Measurements from ENCODE around the gene STAU1.
"Not testable (repeated sequence)": the region's sequence is repeated elsewhere in the genome, so short reads cannot be mapped to it uniquely, and the experiment has no call there.

The STAU1 gene

GRCh38 chr20:49203746-49204145 is 15.6 kb upstream of the STAU1 start:
- H3K4ac ChIP-seq (ENCODE audit: low read length), result no peak overlapping the region
- H3K14ac ChIP-seq (ENCODE audit: low read length), result no peak overlapping the region
- H3K79me1 ChIP-seq (ENCODE audit: low read depth, low read length), result no peaks in the 10 kb centered on the region
- no peak overlapping the region for H4K91ac ChIP-seq (ENCODE audit: low read depth, low read length, poor library complexity)
- H2AK5ac ChIP-seq (ENCODE audit: low read depth, low read length), result no peak overlapping the region
- WGBS, 2 donors (ENCODE audit: extremely low coverage in 2 of 2, insufficient read length in 2 of 2, insufficient replicate concordance in 1 of 2), result no CpG with 5 or more reads among the region's 9 CpGs
- no peak overlapping the region for H4K8ac ChIP-seq (ENCODE audit: low read depth, low read length)
- H3K27ac ChIP-seq (replicated peaks; ENCODE audit: low read length), result no peak overlapping the region
- no peak overlapping the region for H3K18ac ChIP-seq (ENCODE audit: low read length)
- H3K4me1 ChIP-seq (ENCODE audit: control insufficient read depth in 2 of 2, insufficient read depth in 1 of 2, low read depth in 1 of 2, low read length in 2 of 2), result no peaks in the 10 kb centered on the region
- no peak overlapping the region for H2BK120ac ChIP-seq (ENCODE audit: low read depth, low read length)
- DNase-seq (ENCODE audit: low spot score), result no peak
- H3K4me3 ChIP-seq (ENCODE audit: low read length in 2 of 2), result no peak overlapping the region
- no peak overlapping the region for H3K4me2 ChIP-seq (ENCODE audit: insufficient read depth, low read length, poor library complexity, severe bottlenecking)
- no peak overlapping the region for H3K23ac ChIP-seq (ENCODE audit: low read depth, low read length, poor library complexity)
- no peak overlapping the region for H2BK15ac ChIP-seq (ENCODE audit: low read length)
- no peak overlapping the region for H3K9ac ChIP-seq (ENCODE audit: low read depth, low read length, poor library complexity)
- H2BK12ac ChIP-seq (ENCODE audit: low read length), result no peak overlapping the region
- H3K36me3 ChIP-seq (replicated peaks in 1 of 2; ENCODE audit: control insufficient read depth in 2 of 2, insufficient read depth in 2 of 2, low read length in 2 of 2), result no peaks in the 10 kb centered on the region
- no peaks in the 10 kb centered on the region for H3K27me3 ChIP-seq (ENCODE audit: control insufficient read depth in 3 of 3, insufficient read depth in 3 of 3, low read depth in 1 of 3, low read length in 3 of 3)
- no peak overlapping the region for H2AFZ ChIP-seq (ENCODE audit: low read length)
- H2BK5ac ChIP-seq (ENCODE audit: low read length), result no peak overlapping the region
- no peaks in the 10 kb centered on the region for H3K9me3 ChIP-seq (replicated peaks in 1 of 2; ENCODE audit: control insufficient read depth in 2 of 2, insufficient read depth in 1 of 2, low read depth in 1 of 2, low read length in 2 of 2)

- no peak overlapping the region for H3K23ac ChIP-seq (ENCODE audit: low read depth, low read length, poor library complexity)
- H3K9ac ChIP-seq (ENCODE audit: low read depth, low read length, poor library complexity), result no peak overlapping the region
- H2BK15ac ChIP-seq (ENCODE audit: low read length), result no peak overlapping the region
- no peak overlapping the region for H3K27ac ChIP-seq (replicated peaks; ENCODE audit: low read length)
- H4K91ac ChIP-seq (ENCODE audit: low read depth, low read length, poor library complexity), result no peak overlapping the region
- H3K4me1 ChIP-seq (ENCODE audit: control insufficient read depth in 2 of 2, insufficient read depth in 1 of 2, low read depth in 1 of 2, low read length in 2 of 2), result no peaks in the 10 kb centered on the region
- H2AK5ac ChIP-seq (ENCODE audit: low read depth, low read length), result no peak overlapping the region
- DNase-seq (ENCODE audit: low spot score), result no peak
- H3K18ac ChIP-seq (ENCODE audit: low read length), result no peak overlapping the region
- H3K79me1 ChIP-seq (ENCODE audit: low read depth, low read length), result no peaks in the 10 kb centered on the region
- H2AFZ ChIP-seq (ENCODE audit: low read length), result no peak overlapping the region
- no peak overlapping the region for H3K4me2 ChIP-seq (ENCODE audit: insufficient read depth, low read length, poor library complexity, severe bottlenecking)
- H3K27me3 ChIP-seq (ENCODE audit: control insufficient read depth in 3 of 3, insufficient read depth in 3 of 3, low read depth in 1 of 3, low read length in 3 of 3), result no peaks in the 10 kb centered on the region
- no peaks in the 10 kb centered on the region for H3K36me3 ChIP-seq (replicated peaks in 1 of 2; ENCODE audit: control insufficient read depth in 2 of 2, insufficient read depth in 2 of 2, low read length in 2 of 2)
- no peak overlapping the region for H3K14ac ChIP-seq (ENCODE audit: low read length)
- no peaks in the 10 kb centered on the region for H3K9me3 ChIP-seq (replicated peaks in 1 of 2; ENCODE audit: control insufficient read depth in 2 of 2, insufficient read depth in 1 of 2, low read depth in 1 of 2, low read length in 2 of 2)
- WGBS, 2 donors (ENCODE audit: extremely low coverage in 2 of 2, insufficient read length in 2 of 2, insufficient replicate concordance in 1 of 2), result no CpG with 5 or more reads among the region's 7 CpGs
- H3K4me3 ChIP-seq (ENCODE audit: low read length in 2 of 2), result no peak overlapping the region
- H2BK120ac ChIP-seq (ENCODE audit: low read depth, low read length), result no peak overlapping the region
- no peak overlapping the region for H2BK5ac ChIP-seq (ENCODE audit: low read length)
- no peak overlapping the region for H2BK12ac ChIP-seq (ENCODE audit: low read length)
- no peak overlapping the region for H4K8ac ChIP-seq (ENCODE audit: low read depth, low read length)
- H3K4ac ChIP-seq (ENCODE audit: low read length), result no peak overlapping the region
Measured at GRCh38 chr20:49203011-49203410, 14.9 kb upstream of the STAU1 start.

- no peak for DNase-seq (ENCODE audit: low spot score)
- no peak overlapping the region for H2BK120ac ChIP-seq (ENCODE audit: low read depth, low read length)
- H3K36me3 ChIP-seq (replicated peaks in 1 of 2; ENCODE audit: control insufficient read depth in 2 of 2, insufficient read depth in 2 of 2, low read length in 2 of 2), result no peaks in the 10 kb centered on the region
- no peak overlapping the region for H3K27ac ChIP-seq (replicated peaks; ENCODE audit: low read length)
- H2BK15ac ChIP-seq (ENCODE audit: low read length), result no peak overlapping the region
- no peak overlapping the region for H4K8ac ChIP-seq (ENCODE audit: low read depth, low read length)
- no peak overlapping the region for H3K4ac ChIP-seq (ENCODE audit: low read length)
- H2AFZ ChIP-seq (ENCODE audit: low read length), result no peak overlapping the region
- no peak overlapping the region for H2BK12ac ChIP-seq (ENCODE audit: low read length)
- H3K27me3 ChIP-seq (ENCODE audit: control insufficient read depth in 3 of 3, insufficient read depth in 3 of 3, low read depth in 1 of 3, low read length in 3 of 3), result no peaks in the 10 kb centered on the region
- no peak overlapping the region for H2AK5ac ChIP-seq (ENCODE audit: low read depth, low read length)
- H3K4me2 ChIP-seq (ENCODE audit: insufficient read depth, low read length, poor library complexity, severe bottlenecking), result no peak overlapping the region
- no peaks in the 10 kb centered on the region for H3K9me3 ChIP-seq (replicated peaks in 1 of 2; ENCODE audit: control insufficient read depth in 2 of 2, insufficient read depth in 1 of 2, low read depth in 1 of 2, low read length in 2 of 2)
- no peak overlapping the region for H3K23ac ChIP-seq (ENCODE audit: low read depth, low read length, poor library complexity)
- no CpG with 5 or more reads among the region's 4 CpGs for WGBS, 2 donors (ENCODE audit: extremely low coverage in 2 of 2, insufficient read length in 2 of 2, insufficient replicate concordance in 1 of 2)
- H3K14ac ChIP-seq (ENCODE audit: low read length), result no peak overlapping the region
- no peak overlapping the region for H3K18ac ChIP-seq (ENCODE audit: low read length)
- no peak overlapping the region for H3K4me3 ChIP-seq (ENCODE audit: low read length in 2 of 2)
- no peaks in the 10 kb centered on the region for H3K79me1 ChIP-seq (ENCODE audit: low read depth, low read length)
- H2BK5ac ChIP-seq (ENCODE audit: low read length), result no peak overlapping the region
- H3K9ac ChIP-seq (ENCODE audit: low read depth, low read length, poor library complexity), result no peak overlapping the region
- H3K4me1 ChIP-seq (ENCODE audit: control insufficient read depth in 2 of 2, insufficient read depth in 1 of 2, low read depth in 1 of 2, low read length in 2 of 2), result no peaks in the 10 kb centered on the region
- no peak overlapping the region for H4K91ac ChIP-seq (ENCODE audit: low read depth, low read length, poor library complexity)
Measured at GRCh38 chr20:49199729-49200293, 11.7 kb upstream of the STAU1 start.

GRCh38 chr20:49192944-49193518 is 4.9 kb upstream of the STAU1 start:
- not testable (repeated sequence) for H3K79me1 ChIP-seq (ENCODE audit: low read depth, low read length); H3K36me3 ChIP-seq (replicated peaks in 1 of 2; ENCODE audit: control insufficient read depth in 2 of 2, insufficient read depth in 2 of 2, low read length in 2 of 2)
- whole genome bisulfite sequencing, 2 donors (ENCODE audit: extremely low coverage in 2 of 2, insufficient read length in 2 of 2, insufficient replicate concordance in 1 of 2), result no CpG with 5 or more reads among the region's 11 CpGs

More at GRCh38 chr20:49192944-49193518, 4.9 kb upstream of the STAU1 start:
- H3K4me1 ChIP-seq (ENCODE audit: control insufficient read depth in 2 of 2, insufficient read depth in 1 of 2, low read depth in 1 of 2, low read length in 2 of 2); H4K91ac ChIP-seq (ENCODE audit: low read depth, low read length, poor library complexity); H3K14ac ChIP-seq (ENCODE audit: low read length); H2AK5ac ChIP-seq (ENCODE audit: low read depth, low read length); H2AFZ ChIP-seq (ENCODE audit: low read length); H3K4me3 ChIP-seq (ENCODE audit: low read length in 2 of 2); H2BK12ac ChIP-seq (ENCODE audit: low read length); H2BK120ac ChIP-seq (ENCODE audit: low read depth, low read length); H3K4ac ChIP-seq (ENCODE audit: low read length); H3K4me2 ChIP-seq (ENCODE audit: insufficient read depth, low read length, poor library complexity, severe bottlenecking); H3K9me3 ChIP-seq (replicated peaks in 1 of 2; ENCODE audit: control insufficient read depth in 2 of 2, insufficient read depth in 1 of 2, low read depth in 1 of 2, low read length in 2 of 2); H3K9ac ChIP-seq (ENCODE audit: low read depth, low read length, poor library complexity); DNase-seq (ENCODE audit: low spot score); H4K8ac ChIP-seq (ENCODE audit: low read depth, low read length); H2BK5ac ChIP-seq (ENCODE audit: low read length); H3K23ac ChIP-seq (ENCODE audit: low read depth, low read length, poor library complexity); H3K27me3 ChIP-seq (ENCODE audit: control insufficient read depth in 3 of 3, insufficient read depth in 3 of 3, low read depth in 1 of 3, low read length in 3 of 3); H3K18ac ChIP-seq (ENCODE audit: low read length); H2BK15ac ChIP-seq (ENCODE audit: low read length); H3K27ac ChIP-seq (replicated peaks; ENCODE audit: low read length): not testable (repeated sequence)
